ENCODE data around the gene GRK6. TPM values are rescaled to one million over a fixed set of nuclear protein-coding genes. Genes with fewer than 3 reads are reported as not detected.
"Not testable (repeated sequence)": the region's sequence is repeated elsewhere in the genome, so short reads cannot be mapped to it uniquely, and the experiment has no call there.

GRK6 gene
- total RNA-seq, 2 donors from 2014 or later: 9.9 to 14.1 TPM

DNA sequence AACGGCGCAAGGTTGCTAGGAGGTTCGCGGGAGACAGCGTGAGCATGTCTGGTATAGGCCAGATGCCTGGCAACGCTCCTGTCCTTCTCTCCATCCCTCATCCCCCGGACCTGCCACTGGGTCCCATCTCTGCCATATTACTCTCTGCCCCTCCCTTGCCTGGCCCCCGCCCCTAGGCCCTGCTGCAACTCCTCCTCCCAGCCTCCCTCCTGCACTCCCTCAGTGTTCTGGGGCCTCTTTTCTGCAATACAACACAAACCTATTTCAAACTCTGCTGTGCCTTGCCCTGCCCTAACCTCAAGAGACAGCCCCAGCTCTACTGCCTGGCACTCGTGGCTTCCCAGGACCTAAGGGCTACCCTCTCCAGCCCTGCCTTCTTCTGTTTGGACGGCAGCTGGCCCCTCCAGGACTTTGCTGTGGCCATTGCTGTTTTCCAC, 55.9 kb downstream of the GRK6 start:
- H3K27me3 ChIP-seq: no peaks in the 10 kb centered on the region
- no peak overlapping the region for H3K4me3 ChIP-seq
- TF ChIP-seq, protein P1, sequence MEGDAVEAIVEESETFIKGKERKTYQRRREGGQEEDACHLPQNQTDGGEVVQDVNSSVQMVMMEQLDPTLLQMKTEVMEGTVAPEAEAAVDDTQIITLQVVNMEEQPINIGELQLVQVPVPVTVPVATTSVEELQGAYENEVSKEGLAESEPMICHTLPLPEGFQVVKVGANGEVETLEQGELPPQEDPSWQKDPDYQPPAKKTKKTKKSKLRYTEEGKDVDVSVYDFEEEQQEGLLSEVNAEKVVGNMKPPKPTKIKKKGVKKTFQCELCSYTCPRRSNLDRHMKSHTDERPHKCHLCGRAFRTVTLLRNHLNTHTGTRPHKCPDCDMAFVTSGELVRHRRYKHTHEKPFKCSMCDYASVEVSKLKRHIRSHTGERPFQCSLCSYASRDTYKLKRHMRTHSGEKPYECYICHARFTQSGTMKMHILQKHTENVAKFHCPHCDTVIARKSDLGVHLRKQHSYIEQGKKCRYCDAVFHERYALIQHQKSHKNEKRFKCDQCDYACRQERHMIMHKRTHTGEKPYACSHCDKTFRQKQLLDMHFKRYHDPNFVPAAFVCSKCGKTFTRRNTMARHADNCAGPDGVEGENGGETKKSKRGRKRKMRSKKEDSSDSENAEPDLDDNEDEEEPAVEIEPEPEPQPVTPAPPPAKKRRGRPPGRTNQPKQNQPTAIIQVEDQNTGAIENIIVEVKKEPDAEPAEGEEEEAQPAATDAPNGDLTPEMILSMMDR (IDR thresholded peaks at IDR 0.05): no peak
- H3K9me3 ChIP-seq: no peaks in the 10 kb centered on the region
- H3K4me1 ChIP-seq: peaks cover 0 to 36% of the 10 kb centered on the region in 2 donors
- no peak for DNase-seq (ENCODE audit: low spot score)
- H3K27ac ChIP-seq: no peak overlapping the region
- H3K36me3 ChIP-seq: peaks cover 27% of the 10 kb centered on the region

DNA sequence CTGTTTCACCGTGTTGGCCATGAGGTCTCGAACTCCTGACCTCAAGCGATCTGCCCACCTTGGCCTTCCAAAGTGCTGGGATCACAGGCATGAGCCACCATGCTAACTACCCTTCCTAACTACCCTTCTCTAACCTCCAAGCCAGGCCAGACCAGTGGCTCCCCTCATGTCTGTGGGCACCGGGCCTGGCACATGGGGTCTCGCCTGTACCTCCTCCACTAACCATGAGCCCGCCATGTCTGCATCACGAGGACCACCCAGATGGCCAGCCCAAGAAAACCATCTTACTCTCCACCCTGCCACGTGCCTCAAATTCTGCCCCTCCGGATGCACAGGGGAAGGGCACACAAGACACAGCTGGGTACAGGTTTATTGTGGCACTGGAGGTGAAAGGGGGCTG, 56.6 kb downstream of the GRK6 start:
- Histone ChIP-seq H3K4me1 (peaks cover 0 to 32% of the 10 kb centered on the region in 2 donors), H3K36me3 (peaks cover 34% of the 10 kb centered on the region), H3K27me3 (no peaks in the 10 kb centered on the region), H3K4me3 (no peak overlapping the region), H3K27ac (no peak overlapping the region), H3K9me3 (no peaks in the 10 kb centered on the region)
- no peak for DNase-seq (ENCODE audit: low spot score)
- TF ChIP-seq, protein P1 (IDR thresholded peaks at IDR 0.05): no peak

DNA sequence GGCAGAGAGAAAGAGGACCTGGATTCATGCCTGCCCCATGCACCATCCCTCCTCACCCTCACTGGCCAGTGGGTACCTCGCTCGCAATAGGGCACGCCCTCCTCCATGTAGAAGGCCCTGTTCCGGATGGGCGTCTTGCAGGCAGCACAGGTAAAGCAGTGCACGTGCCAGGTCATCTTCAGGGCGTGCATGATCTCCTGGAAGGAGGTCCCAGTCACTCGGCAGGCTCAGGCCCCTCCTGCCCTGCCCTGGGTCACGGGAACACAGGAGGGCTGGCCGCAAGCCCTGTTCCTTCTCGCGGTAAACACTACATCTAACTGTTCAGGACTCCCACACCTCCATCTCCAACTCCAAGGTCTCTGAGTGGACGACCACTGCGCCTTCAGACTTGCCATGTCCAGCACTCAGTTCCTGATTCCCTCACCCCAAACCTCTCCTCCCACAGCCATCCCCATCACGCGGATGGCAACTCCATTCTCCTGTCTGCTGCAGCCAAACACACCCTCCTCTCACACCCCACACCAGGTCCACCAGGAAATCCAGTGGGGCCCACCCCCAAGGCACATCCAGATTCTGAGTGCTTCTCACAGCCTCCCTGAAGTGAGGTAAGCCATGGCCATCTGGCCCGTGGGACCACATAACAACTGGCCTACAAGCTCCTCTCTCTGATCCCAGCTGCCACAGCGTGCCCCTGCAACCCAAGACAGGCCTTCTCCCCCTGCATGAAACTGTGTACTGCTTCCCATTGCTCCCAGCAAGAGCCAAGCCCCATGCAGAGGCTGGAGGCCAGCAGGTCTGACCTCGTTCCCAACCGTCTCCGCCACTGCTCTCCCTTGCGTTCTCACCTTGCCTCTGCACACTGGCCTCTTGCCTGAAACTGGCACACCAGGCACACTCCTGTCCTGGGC, 57.8 kb downstream of the GRK6 start:
- TF ChIP-seq, protein P1 (IDR thresholded peaks at IDR 0.05): no peak
- Histone ChIP-seq H3K27ac (no peak overlapping the region), H3K36me3 (peaks cover 46% of the 10 kb centered on the region), H3K9me3 (no peaks in the 10 kb centered on the region), H3K4me3 (no peak overlapping the region), H3K27me3 (no peaks in the 10 kb centered on the region), H3K4me1 (peaks cover 0 to 19% of the 10 kb centered on the region in 2 donors)
- DNase-seq (ENCODE audit: low spot score): no peak

DNA sequence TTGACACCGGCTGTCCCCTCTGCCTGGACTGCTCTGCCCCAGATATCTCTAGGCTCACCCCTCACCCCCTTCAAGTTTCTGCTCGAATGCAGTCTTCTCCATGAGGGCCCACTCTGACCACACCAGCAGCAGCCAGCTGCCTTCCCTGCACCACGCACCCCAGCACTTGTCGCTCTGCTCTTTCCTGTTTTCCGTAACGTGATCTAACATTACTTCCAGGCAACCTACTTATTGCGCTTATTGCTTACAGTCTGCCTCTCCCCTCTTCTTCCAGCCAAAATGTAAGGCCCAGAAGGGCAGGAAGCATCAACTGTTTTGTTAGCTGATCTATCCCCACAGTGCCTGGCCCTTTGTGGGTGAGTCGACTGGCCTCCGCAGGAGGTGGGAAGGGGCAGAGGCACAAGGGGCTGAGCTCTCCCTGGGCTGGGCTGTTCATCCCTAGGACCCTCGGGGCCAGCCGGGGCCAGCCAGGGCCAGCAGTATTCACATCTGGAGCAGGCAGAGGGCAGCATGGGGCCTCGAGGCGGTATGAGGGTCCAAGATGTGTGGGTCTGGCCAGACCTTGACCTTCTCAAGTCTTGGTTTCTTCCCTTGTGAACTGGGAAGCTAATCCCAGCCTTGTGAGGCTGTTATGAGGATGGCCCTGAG, 58.5 kb downstream of the GRK6 start:
- no peaks in the 10 kb centered on the region for H3K27me3 ChIP-seq
- peaks cover 0 to 12% of the 10 kb centered on the region in 2 donors for H3K4me1 ChIP-seq
- no peak for DNase-seq (ENCODE audit: low spot score)
- H3K36me3 ChIP-seq: peaks cover 54% of the 10 kb centered on the region
- no peak overlapping the region for H3K27ac ChIP-seq
- TF ChIP-seq, protein P1 (IDR thresholded peaks at IDR 0.05): no peak
- H3K9me3 ChIP-seq: no peaks in the 10 kb centered on the region
- H3K4me3 ChIP-seq: no peak overlapping the region

DNA sequence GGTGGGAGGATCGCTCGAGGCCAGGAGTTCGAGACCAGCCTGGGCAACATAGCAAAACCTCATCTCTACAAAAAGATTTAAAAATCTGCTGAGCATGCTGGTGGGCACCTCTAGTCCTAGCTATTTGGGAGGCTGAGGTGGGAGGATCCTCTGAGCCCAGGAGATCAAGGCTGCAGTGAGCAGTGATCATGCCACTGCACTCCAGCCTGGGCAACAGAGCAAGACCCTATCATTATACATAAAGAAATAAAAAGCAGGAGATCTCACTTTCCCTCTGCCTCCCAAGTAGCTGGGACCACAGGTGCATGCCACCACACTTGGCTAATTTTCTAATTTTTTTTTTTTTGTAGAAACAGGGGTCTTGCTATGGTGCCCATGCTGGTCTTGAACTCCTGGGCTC, 59.3 kb downstream of the GRK6 start:
- H3K27me3 ChIP-seq; H3K9me3 ChIP-seq; H3K4me1 ChIP-seq; H3K4me3 ChIP-seq; H3K27ac ChIP-seq; DNase-seq (ENCODE audit: low spot score): not testable (repeated sequence)
- peaks cover 61% of the 10 kb centered on the region for H3K36me3 ChIP-seq

DNA sequence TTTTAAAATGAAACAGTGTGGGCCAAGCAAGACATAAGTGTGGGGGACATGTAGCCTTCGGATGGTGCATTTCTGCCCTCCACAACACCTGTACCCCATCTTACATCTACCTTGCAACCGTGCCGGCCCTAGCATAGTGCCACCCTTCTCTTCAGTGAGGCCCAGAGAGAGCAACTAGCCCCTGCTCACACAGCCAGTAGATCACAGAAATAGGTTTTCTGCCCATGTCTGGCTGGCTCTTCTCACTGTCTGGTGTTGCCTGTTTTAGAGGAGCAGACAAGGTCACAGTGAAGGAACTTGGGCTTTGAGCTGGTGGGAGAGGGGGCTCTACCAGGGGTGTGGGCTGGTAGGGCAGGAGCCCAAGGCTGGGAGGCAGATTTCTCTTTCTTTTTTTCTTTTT, 59.8 kb downstream of the GRK6 start:
- no peak for DNase-seq (ENCODE audit: low spot score)
- peaks cover 66% of the 10 kb centered on the region for H3K36me3 ChIP-seq
- H3K27me3 ChIP-seq: no peaks in the 10 kb centered on the region
- no peak overlapping the region for H3K4me3 ChIP-seq
- TF ChIP-seq, protein P1 (IDR thresholded peaks at IDR 0.05): no peak
- H3K27ac ChIP-seq: no peak overlapping the region
- no peaks in the 10 kb centered on the region for H3K9me3 ChIP-seq
- peaks cover 0 to 10% of the 10 kb centered on the region in 2 donors for H3K4me1 ChIP-seq

All from right atrium auricular region (tissue), 2 donors.